IPS-11a (cell line): Measurements from ENCODE around the gene CARM1.

Experiments
- H3K4me3 ChIP-seq: one replicate; pipeline ENCODE4 v1.5.1; 2013; ENCODE audit warnings: low read depth, low read length, control low read depth

Gene CARM1

GRCh38 chr19:10899151-10899653 is 27.8 kb downstream of the CARM1 start:
- no peak overlapping the region for H3K4me3 ChIP-seq

DNA sequence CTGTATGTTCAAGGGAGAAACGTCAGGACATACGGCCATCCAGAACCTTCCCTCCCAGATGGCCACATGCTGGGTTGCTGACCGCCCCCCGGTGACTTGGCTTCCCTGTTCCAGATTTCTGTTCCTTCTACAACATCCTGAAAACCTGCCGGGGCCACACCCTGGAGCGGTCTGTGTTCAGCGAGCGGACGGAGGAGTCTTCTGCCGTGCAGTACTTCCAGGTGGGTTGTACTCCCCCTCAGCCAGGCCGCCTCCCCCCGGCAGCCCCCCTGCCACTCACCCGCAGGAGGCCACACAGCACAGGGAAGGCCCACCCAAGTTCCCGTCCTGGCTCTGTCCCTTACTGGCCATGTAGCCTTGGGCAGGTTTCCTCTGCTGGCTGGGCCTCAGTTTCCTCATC is 36.6 kb downstream of the CARM1 start:
- no peak overlapping the region for H3K4me3 ChIP-seq

- no peak overlapping the region for H3K4me3 ChIP-seq
These were observed 37.1 kb downstream of the CARM1 start for GRCh38 chr19:10908380-10908960.

- H3K4me3 ChIP-seq = no peak overlapping the region
These were observed 40.4 kb downstream of the CARM1 start for GRCh38 chr19:10911579-10912363.

GRCh38 chr19:10912619-10913018 is 41.3 kb downstream of the CARM1 start:
- H3K4me3 ChIP-seq = no peak overlapping the region

DNA sequence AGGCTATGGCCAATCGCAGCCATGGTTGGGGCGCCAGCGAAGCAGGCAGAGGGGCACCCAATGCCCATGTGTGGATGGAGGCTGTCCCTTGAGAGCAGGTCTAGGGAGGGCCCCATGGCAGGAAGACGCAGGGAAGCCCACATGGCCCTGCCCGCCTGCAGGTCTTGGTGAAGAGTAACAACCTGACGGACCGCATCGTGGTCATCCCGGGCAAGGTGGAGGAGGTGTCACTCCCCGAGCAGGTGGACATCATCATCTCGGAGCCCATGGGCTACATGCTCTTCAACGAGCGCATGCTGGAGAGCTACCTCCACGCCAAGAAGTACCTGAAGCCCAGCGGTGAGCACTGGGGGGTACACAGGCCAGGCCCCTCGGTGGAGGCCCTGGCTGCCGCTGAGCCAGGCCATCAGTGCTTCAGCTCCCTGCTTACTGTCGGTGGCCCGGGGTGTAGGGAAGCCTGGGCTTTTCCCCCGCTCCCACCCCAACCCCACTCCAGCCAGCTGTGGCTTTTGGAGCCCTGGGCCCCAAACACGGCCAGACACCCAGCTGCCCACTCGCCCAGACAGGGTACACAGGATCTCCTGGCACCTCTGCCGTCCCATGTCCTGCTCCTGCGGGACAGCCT is 42.5 kb downstream of the CARM1 start:
- no peak overlapping the region for H3K4me3 ChIP-seq

- H3K4me3 ChIP-seq = no peak overlapping the region
These were observed 44.1 kb downstream of the CARM1 start for GRCh38 chr19:10915130-10916091.

DNA sequence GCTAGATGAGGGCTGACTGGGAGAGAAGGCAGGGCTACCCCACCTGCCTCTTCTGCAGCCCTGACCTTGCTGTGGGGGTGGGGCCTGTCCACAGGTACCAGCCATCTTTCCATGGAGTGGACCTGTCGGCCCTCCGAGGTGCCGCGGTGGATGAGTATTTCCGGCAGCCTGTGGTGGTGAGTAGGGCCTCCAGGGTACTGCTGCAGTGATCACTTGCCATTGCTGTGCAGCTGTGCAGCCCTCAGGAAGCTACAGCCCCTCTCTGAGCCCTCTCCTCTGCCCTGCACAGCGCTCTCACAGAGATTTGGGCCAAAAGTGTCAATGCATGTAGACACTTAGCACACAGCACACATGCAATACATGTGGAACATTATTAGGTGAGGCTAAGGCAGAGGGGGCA is 45.2 kb downstream of the CARM1 start:
- no peak overlapping the region for H3K4me3 ChIP-seq

DNA sequence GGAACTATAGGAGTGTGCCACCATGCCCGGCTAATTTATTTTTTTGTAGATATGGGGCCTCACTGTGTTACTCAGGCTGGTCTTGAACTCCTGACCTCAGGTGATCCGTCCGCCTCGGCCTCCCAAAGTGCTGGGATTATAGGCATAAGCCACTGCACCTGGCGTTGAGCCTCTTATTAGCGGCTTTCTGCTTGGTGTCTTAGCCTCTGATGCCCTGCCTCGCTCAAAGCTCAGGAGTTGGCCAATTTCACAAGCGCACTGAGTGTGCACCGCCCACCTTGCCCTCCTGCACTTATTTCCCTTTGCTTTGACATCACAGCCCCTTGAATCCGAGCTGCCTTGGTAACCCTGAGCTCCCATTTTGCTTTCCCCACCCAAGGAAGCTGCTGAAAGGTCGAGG is 47.0 kb downstream of the CARM1 start:
- H3K4me3 ChIP-seq = no peak overlapping the region

GRCh38 chr19:10919352-10920287 is 48.3 kb downstream of the CARM1 start:
- H3K4me3 ChIP-seq = no peak overlapping the region

DNA sequence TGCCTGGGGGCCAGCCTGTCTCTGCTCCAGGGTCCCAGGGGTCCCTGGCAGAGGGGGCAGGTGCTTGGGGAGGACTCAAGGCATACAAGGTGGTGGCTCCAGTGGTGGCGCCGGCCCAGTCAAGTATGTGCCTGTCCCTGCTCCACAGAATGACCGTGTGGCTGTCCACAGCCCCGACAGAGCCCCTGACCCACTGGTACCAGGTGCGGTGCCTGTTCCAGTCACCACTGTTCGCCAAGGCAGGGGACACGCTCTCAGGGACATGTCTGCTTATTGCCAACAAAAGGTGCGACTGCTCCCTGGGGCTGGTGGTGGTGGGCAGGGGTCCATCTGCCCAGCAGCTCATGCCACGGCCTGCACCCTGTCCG is 48.9 kb downstream of the CARM1 start:
- H3K4me3 ChIP-seq = no peak overlapping the region

- no peak overlapping the region for H3K4me3 ChIP-seq
These were observed 49.4 kb downstream of the CARM1 start for GRCh38 chr19:10920781-10921180.

DNA sequence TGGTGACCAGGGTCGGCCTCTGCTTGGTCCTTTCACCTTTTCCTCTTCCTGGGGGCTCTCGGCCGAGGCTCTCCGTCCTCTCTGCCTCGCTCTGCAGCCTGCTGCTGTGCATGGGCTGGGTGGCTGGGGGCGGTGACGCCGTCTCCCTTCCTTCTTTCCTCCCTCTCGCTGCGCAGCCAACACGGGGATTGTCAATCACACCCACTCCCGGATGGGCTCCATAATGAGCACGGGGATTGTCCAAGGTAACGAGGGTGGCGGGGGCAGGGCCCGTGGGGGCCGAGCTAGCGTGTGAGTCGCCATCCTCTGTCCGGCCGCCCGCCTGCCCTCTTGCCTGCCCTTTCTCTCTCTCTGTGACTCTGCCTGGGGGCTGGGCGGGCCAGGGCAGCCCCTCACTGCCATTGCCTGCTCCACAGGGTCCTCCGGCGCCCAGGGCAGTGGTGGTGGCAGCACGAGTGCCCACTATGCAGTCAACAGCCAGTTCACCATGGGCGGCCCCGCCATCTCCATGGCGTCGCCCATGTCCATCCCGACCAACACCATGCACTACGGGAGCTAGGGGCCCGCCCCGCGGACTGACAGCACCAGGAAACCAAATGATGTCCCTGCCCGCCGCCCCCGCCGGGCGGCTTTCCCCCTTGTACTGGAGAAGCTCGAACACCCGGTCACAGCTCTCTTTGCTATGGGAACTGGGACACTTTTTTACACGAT is 50.0 kb downstream of the CARM1 start:
- no peak overlapping the region for H3K4me3 ChIP-seq

- no peak overlapping the region for H3K4me3 ChIP-seq
These were observed 50.7 kb downstream of the CARM1 start for GRCh38 chr19:10921910-10922637.

DNA sequence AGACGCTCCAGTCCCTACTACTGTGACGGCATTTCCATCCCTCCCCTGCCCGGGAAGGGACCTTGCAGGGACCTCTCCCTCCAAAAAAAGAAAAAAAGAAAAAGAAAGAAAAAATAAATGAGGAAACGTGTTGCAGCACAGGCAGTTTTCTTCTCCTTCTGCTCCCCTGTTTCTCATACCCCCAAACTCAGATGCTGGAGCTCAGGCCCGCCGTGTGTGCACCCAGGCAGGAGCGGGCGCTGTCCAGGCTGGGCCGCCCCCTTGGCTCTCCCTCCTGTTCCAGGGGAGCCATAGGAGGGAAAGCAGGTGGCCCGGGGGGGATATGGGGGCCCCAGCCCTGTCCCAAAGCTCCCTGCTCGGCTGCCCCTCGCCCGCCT is 51.3 kb downstream of the CARM1 start:
- H3K4me3 ChIP-seq = no peak overlapping the region

DNA sequence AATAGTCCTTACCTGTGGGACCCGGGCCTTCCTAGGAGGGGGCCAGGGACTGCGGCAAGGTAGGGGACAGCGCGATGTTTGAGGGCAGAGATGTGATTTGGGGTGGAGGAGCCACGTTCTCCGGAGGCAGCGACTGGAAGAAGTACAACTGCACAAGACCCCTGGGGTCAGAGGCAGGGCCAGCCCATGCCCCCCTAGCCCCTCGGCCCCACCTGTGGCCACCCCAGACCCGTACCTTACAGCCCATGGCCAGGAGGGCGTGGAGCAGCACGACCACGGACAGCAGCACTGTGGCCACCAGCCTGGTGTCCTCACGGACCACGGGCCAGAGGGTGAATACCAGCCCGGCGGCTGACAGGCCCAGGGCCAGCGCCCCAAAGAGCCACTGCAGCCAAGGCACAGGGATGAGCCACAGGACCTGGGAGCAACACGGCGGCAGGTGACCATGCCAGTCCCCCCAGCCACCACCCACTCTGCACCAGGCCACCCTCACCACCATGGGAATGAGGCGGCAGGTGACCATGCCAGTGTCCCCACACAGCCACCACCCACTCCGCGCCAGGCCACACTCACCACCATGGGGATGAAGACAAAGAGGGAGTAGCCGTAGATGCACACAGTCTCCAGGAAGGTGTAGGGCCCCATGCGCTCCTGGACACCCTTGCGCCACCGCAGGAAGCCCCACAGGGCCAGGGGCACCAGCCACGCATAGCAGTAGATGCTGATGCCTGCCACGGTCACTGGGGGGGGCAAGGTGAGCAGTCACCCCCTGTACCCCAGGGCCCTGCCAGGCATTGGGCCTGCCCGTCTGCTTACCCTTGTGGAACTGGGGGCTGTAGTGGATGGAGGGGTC is 52.1 kb downstream of the CARM1 start:
- no peak overlapping the region for H3K4me3 ChIP-seq

GRCh38 chr19:10924597-10924996 is 53.2 kb downstream of the CARM1 start:
- no peak overlapping the region for H3K4me3 ChIP-seq
